22Rv1 (cell line): ENCODE measurements around the gene CENATAC.
"Not testable (repeated sequence)": the region's sequence is repeated elsewhere in the genome, so short reads cannot be mapped to it uniquely, and the experiment has no call there.

Experiments
- H3K27ac ChIP-seq: fragments of 450-650 bp; 2 replicates; pipeline ENCODE4 v1.5.1; 2017
- CTCF ChIP-seq: fragments of 450-650 bp; IDR thresholded peaks from 2 replicates; pipeline ENCODE4 v1.5.1; 2017; ENCODE audit warnings: mild to moderate bottlenecking
- ZFX ChIP-seq: fragments of 450-650 bp; IDR thresholded peaks from 2 replicates; pipeline ENCODE4 v1.6.1; 2017; ENCODE audit warnings: antibody characterized with exemption, borderline replicate concordance

The CENATAC gene

GRCh38 chr11:118958577-118958976, 39.4 kb upstream of the CENATAC start:
- H3K27ac ChIP-seq, result no peak overlapping the region

GRCh38 chr11:118961189-118961588, 36.7 kb upstream of the CENATAC start:
- no peak overlapping the region for H3K27ac ChIP-seq
- TF ChIP-seq CTCF (no peak), ZFX (no peak)

More at GRCh38 chr11:118958577-118958976, 39.4 kb upstream of the CENATAC start:
- TF ChIP-seq CTCF, result no peak
- TF ChIP-seq ZFX, result no peak

GRCh38 chr11:118961591-118961990, 36.3 kb upstream of the CENATAC start:
- TF ChIP-seq ZFX, result no peak
- TF ChIP-seq CTCF, result no peak
- H3K27ac ChIP-seq, result no peak overlapping the region

- H3K27ac ChIP-seq, result not testable (repeated sequence)
Measured at GRCh38 chr11:118969508-118969907, 28.4 kb upstream of the CENATAC start.

GRCh38 chr11:118971646-118972045, 26.3 kb upstream of the CENATAC start, which contains the start of gene FOXR1:
TSS of gene FOXR1 (plus strand) at chr11:118971761. CDS start at chr11:118971932, 171 bp downstream.
- no peak within 1 kb of the TSS for H3K27ac ChIP-seq
- TF ChIP-seq ZFX (no peak), CTCF (no peak)

GRCh38 chr11:118973985-118974384, 24.0 kb upstream of the CENATAC start:
- TF ChIP-seq CTCF (no peak), ZFX (no peak)
- no peak overlapping the region for H3K27ac ChIP-seq

GRCh38 chr11:118975771-118976709, 21.9 kb upstream of the CENATAC start:
- no peak overlapping the region for H3K27ac ChIP-seq

More at GRCh38 chr11:118975771-118976709, 21.9 kb upstream of the CENATAC start:
- no peak for TF ChIP-seq CTCF
- TF ChIP-seq ZFX, result no peak
